ENCODE data around the gene ASAH2.
A peak's percentile ranks its signal among the peaks of the same experiment; 100 is the strongest.

Gene ASAH2

GRCh38 chr10:50279489-50279888, 28.2 kb upstream of the ASAH2 start:
- no peak for TF ChIP-seq EZH2phosphoT487 (conservative IDR thresholded peaks at IDR 0.05; ENCODE audit: low read length)
- TF ChIP-seq CTCF (IDR thresholded peaks at IDR 0.05; ENCODE audit: insufficient read depth, low read length, poor library complexity, severe bottlenecking) = no peak
- H3K9me2 ChIP-seq (replicated peaks; ENCODE audit: insufficient read depth, low read length) = no peaks in the 10 kb centered on the region
- H3K36me3 ChIP-seq (ENCODE audit: low read length) = no peaks in the 10 kb centered on the region

DNA sequence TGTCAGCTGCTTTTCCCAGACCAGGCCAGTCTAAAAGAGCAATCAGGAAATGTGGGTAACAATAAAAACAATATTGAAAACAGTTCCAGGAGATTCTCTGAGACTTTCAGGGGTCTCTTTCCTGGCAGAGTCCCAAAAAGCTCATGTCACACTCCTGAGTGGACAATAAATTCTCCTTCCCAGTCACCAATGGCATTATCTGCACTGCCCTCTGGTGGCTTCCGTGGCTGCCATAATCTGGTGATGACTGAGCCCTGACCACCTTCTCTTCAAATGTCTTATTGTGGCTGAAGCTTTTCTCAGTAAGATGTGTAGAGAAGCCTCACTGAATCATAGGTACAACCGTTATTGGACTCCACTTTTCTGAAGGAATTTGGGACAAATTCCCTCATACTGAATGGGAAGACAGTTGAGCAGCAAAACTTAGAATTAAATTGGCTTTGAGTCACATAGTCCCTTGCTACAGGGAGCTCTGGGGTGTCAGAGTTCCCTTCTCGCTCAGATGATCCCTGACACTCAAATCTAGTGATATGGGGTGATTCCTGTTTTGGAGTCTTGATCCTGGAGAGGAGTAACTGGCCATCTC, 24.4 kb upstream of the ASAH2 start:
- Histone ChIP-seq H3K36me3 (ENCODE audit: low read length) (no peaks in the 10 kb centered on the region), H3K9ac (ENCODE audit: low read length) (no peak overlapping the region), H3K27ac (ENCODE audit: low read depth, low read length) (no peak overlapping the region), H3K79me2 (ENCODE audit: insufficient read depth, low read length) (no peaks in the 10 kb centered on the region), H3K9me3 (ENCODE audit: insufficient read depth, low read length) (no peaks in the 10 kb centered on the region), H2AFZ (ENCODE audit: low read depth, low read length, severe bottlenecking) (no peak overlapping the region), H3K4me2 (ENCODE audit: low read depth, low read length, poor library complexity, severe bottlenecking) (no peak overlapping the region), H3F3A (ENCODE audit: insufficient read depth) (no peaks in the 10 kb centered on the region), H3K4me3 (ENCODE audit: insufficient read depth, low read length, poor library complexity, severe bottlenecking) (no peak overlapping the region), H4K20me1 (ENCODE audit: low read depth, low read length) (no peaks in the 10 kb centered on the region), H3K27me3 (ENCODE audit: low read length) (no peaks in the 10 kb centered on the region), H3K9me2 (replicated peaks; ENCODE audit: insufficient read depth, low read length) (no peaks in the 10 kb centered on the region)
- TF ChIP-seq EZH2phosphoT487 (conservative IDR thresholded peaks at IDR 0.05; ENCODE audit: low read length) = no peak
- TF ChIP-seq CTCF (IDR thresholded peaks at IDR 0.05; ENCODE audit: insufficient read depth, low read length, poor library complexity, severe bottlenecking) = peak; percentile 80

More at GRCh38 chr10:50279489-50279888, 28.2 kb upstream of the ASAH2 start:
- no peak overlapping the region for H3K4me2 ChIP-seq (ENCODE audit: low read depth, low read length, poor library complexity, severe bottlenecking)
- no peak overlapping the region for H2AFZ ChIP-seq (ENCODE audit: low read depth, low read length, severe bottlenecking)
- H3K9ac ChIP-seq (ENCODE audit: low read length) = no peak overlapping the region
- no peaks in the 10 kb centered on the region for H3F3A ChIP-seq (ENCODE audit: insufficient read depth)
- H4K20me1 ChIP-seq (ENCODE audit: low read depth, low read length) = no peaks in the 10 kb centered on the region
- H3K4me3 ChIP-seq (ENCODE audit: insufficient read depth, low read length, poor library complexity, severe bottlenecking) = no peak overlapping the region
- H3K9me3 ChIP-seq (ENCODE audit: insufficient read depth, low read length) = no peaks in the 10 kb centered on the region
- no peaks in the 10 kb centered on the region for H3K27me3 ChIP-seq (ENCODE audit: low read length)
- no peaks in the 10 kb centered on the region for H3K79me2 ChIP-seq (ENCODE audit: insufficient read depth, low read length)
- no peak overlapping the region for H3K27ac ChIP-seq (ENCODE audit: low read depth, low read length)

DNA sequence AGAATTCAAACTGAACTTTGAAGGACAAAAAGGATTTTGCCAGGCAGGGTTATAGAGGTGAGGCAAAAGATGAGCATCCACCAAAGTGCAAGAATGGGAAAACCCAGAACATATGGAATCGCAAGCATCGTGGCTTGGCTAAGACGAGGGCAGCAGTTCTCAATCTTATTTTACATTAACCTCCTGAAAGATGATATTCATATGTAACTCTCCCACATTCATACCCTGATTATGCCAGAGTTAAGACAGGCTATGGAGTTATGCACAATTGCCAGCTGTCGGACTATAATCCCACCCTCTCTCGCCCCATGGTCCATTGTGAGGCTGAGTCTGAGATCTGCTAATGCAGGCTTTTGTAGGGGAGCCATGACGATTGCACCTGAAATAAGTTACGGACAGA, 21.2 kb upstream of the ASAH2 start:
- Histone ChIP-seq H3K4me3 (ENCODE audit: insufficient read depth, low read length, poor library complexity, severe bottlenecking) (no peak overlapping the region), H2AFZ (ENCODE audit: low read depth, low read length, severe bottlenecking) (no peak overlapping the region), H3F3A (ENCODE audit: insufficient read depth) (no peaks in the 10 kb centered on the region), H3K27me3 (ENCODE audit: low read length) (no peaks in the 10 kb centered on the region), H3K27ac (ENCODE audit: low read depth, low read length) (no peak overlapping the region), H3K4me2 (ENCODE audit: low read depth, low read length, poor library complexity, severe bottlenecking) (no peak overlapping the region), H3K9me3 (ENCODE audit: insufficient read depth, low read length) (no peaks in the 10 kb centered on the region), H4K20me1 (ENCODE audit: low read depth, low read length) (no peaks in the 10 kb centered on the region), H3K36me3 (ENCODE audit: low read length) (no peaks in the 10 kb centered on the region), H3K79me2 (ENCODE audit: insufficient read depth, low read length) (no peaks in the 10 kb centered on the region), H3K9ac (ENCODE audit: low read length) (no peak overlapping the region), H3K9me2 (replicated peaks; ENCODE audit: insufficient read depth, low read length) (no peaks in the 10 kb centered on the region)
- TF ChIP-seq CTCF (IDR thresholded peaks at IDR 0.05; ENCODE audit: insufficient read depth, low read length, poor library complexity, severe bottlenecking) = no peak
- TF ChIP-seq EZH2phosphoT487 (conservative IDR thresholded peaks at IDR 0.05; ENCODE audit: low read length) = no peak
